Kidney (tissue), 14 donors: ENCODE measurements around the gene GCSH. TPM values are rescaled to one million over a fixed set of nuclear protein-coding genes. Genes with fewer than 3 reads are reported as not detected.

ENCODE experiments used
- DNase-seq, 5 donors: peaks; one replicate each; pipeline ENCODE4 v3.0.0-alpha.2; 2013 to 2020
- FAIRE-seq: peaks from 2 replicates; lab custom pipeline; 2012; peaks lifted over from hg19 to GRCh38; lab: Jason Lieb, UNC
- H3K27ac ChIP-seq, 2 donors: one replicate each; pipeline ENCODE4 v1.7.0; 2013; ENCODE audit warnings: low read depth in 2 of 2, low read length in 2 of 2, inconsistent platforms in 1 of 2
- H3K27me3 ChIP-seq: one replicate; pipeline ENCODE4 v1.7.1; 2013; ENCODE audit warnings: low read length, inconsistent platforms; ENCODE audit not compliant: control insufficient read depth, insufficient read depth
- H3K36me3 ChIP-seq, 3 donors: one replicate each; pipeline versions ENCODE4 v1.7.0 to v1.7.1; 2013; ENCODE audit warnings: low read length in 3 of 3, control low read depth in 1 of 3, inconsistent platforms in 1 of 3; ENCODE audit not compliant: insufficient read depth in 3 of 3, control insufficient read depth in 2 of 3
- H3K4me1 ChIP-seq, 3 donors: one replicate each; pipeline versions ENCODE4 v1.7.0 to v1.7.1; 2013; ENCODE audit warnings: low read length in 3 of 3, inconsistent platforms in 1 of 3, low read depth in 1 of 3; ENCODE audit not compliant: control insufficient read depth in 2 of 3, insufficient read depth in 2 of 3
- H3K4me3 ChIP-seq, 3 donors: one replicate each; pipeline versions ENCODE4 v1.7.0 to v1.8.1; 2013; ENCODE audit warnings: low read length in 3 of 3, control low read depth in 1 of 3, inconsistent platforms in 1 of 3
- H3K9ac ChIP-seq, 3 donors: one replicate each; pipeline versions ENCODE4 v1.7.0 to v1.7.1; 2013; ENCODE audit warnings: low read length in 3 of 3, control low read depth in 1 of 3, inconsistent platforms in 1 of 3
- H3K9me3 ChIP-seq, 3 donors: one replicate each; pipeline versions ENCODE4 v1.7.0 to v1.7.1; 2013; ENCODE audit warnings: low read length in 3 of 3, control low read depth in 1 of 3, inconsistent platforms in 1 of 3; ENCODE audit not compliant: control insufficient read depth in 2 of 3, insufficient read depth in 1 of 3
- CTCF ChIP-seq: IDR thresholded peaks from 3 replicates; pipeline ENCODE4 v1.5.1; 2012; ENCODE audit warnings: mild to moderate bottlenecking, moderate library complexity, borderline replicate concordance; ENCODE audit not compliant: insufficient read depth; ENCODE audit errors: extremely low read depth
- intact Hi-C: fragments of 100-400 bp; cut with DNase I; formaldehyde crosslinking; loops from one replicate; pipeline ENCODE4 v1.11.1; 2022
- polyA plus RNA-seq: library from polyadenylated mRNA; stranded (reverse); fragments of 350-450 nt; fragmentation: Illumina TruSeq; extraction: RNeasy Lipid Tissue Mini Kit (QIAGEN cat#74804); gene quantifications from one replicate; pipeline ENCODE4 v1.2.3, GENCODE V29; 2014; ENCODE audit warnings: low read depth, low replicate concordance; ENCODE audit not compliant: insufficient read depth
- total RNA-seq: library from RNA; stranded (reverse); fragmentation: NEBNext Ultra II Directional; extraction: Animal tissue kit (Norgen Biotek cat#: 25700); gene quantifications from one replicate; pipeline ENCODE4 v1.2.1, GENCODE V29; 2021
- donor health status: control.
- donor health status: control.
- donor health status: control.
- donor health status: control.
- donor health status: control.
- donor health status: DM: yes; HTN: yes; CAD: no.
- donor health status: Normal renal cell carcinoma (clear cell type).

GCSH gene
- total and polyA plus RNA-seq, 2 donors from 2014 or later, result 37.9 to 129 TPM

- peak; percentile 98 for TF ChIP-seq CTCF
- FAIRE-seq (no peak), DNase-seq (peak; percentile 88 to 97 (median 93))
- Histone ChIP-seq H3K27me3 (no peaks in the 10 kb centered on the region), H3K9me3 (no peaks in the 10 kb centered on the region), H3K36me3 (no peaks in the 10 kb centered on the region), H3K4me1 (peaks cover 0 to 9% (median 5%) of the 10 kb centered on the region in 3 donors), H3K9ac (peak within 1 kb of the TSS; percentile 8 to 69 (median 65)), H3K27ac (no peak within 1 kb of the TSS), H3K4me3 (peak within 1 kb of the TSS; percentile 68 to 87 (median 75))
- intact Hi-C loops, result loop anchor here (10.0 kb wide), 1 partner anchor 709 kb away; no protein-coding TSS in a partner anchor
Measured at GRCh38 chr16:81035398-81035974, 60.7 kb downstream of the GCSH start, which contains the start of gene ATMIN. ATMIN (plus strand) TSS chr16:81035842; CDS start chr16:81035871, 29 bp downstream.

Other genes with a start within 250 kb of the GCSH start
- 33.4 TPM for gene CMC2, start 89.5 kb downstream of the GCSH start, total RNA-seq
- 146 TPM for gene CMC2, start 89.5 kb downstream of the GCSH start, polyA plus RNA-seq
- gene CENPN, start 89.2 kb downstream of the GCSH start, total RNA-seq, result 4.1 TPM
- gene CENPN, start 89.2 kb downstream of the GCSH start, polyA plus RNA-seq, result 2.0 TPM
- 31.3 TPM for gene ATMIN, start 60.6 kb downstream of the GCSH start, total RNA-seq
- 18.0 TPM for gene ATMIN, start 60.6 kb downstream of the GCSH start, polyA plus RNA-seq
- 1.7 TPM for gene C16orf46, start 19.2 kb downstream of the GCSH start, total RNA-seq
- gene C16orf46, start 19.2 kb downstream of the GCSH start, polyA plus RNA-seq, result 0.47 TPM
- gene BCO1, start 142.3 kb upstream of the GCSH start, total RNA-seq, result 3.0 TPM
- 1.4 TPM for gene BCO1, start 142.3 kb upstream of the GCSH start, polyA plus RNA-seq
- 7.7 TPM for gene GAN, start 218.6 kb upstream of the GCSH start, total RNA-seq
- 0.60 TPM for gene GAN, start 218.6 kb upstream of the GCSH start, polyA plus RNA-seq